Natural killer cell (primary cell): ENCODE results near the gene KCNH4. TPM values are rescaled to one million over a fixed set of nuclear protein-coding genes. Genes with fewer than 3 reads are reported as not detected.
A peak's percentile ranks its signal among the peaks of the same experiment; 100 is the strongest.

Experiments
- ATAC-seq, 3 donors: fragments of 150-1000 bp in 2 of 3; fragments of 200-7000 bp in 1 of 3; cut with Tn5 transposase; 1 replicate in 1 of 3; 2 replicates in 2 of 3; pipeline ENCODE4 v1.10.0; 2021; ENCODE audit warnings: mild to moderate bottlenecking in 2 of 3, moderate library complexity in 2 of 3
- DNase-seq, 2 donors: peaks; one replicate each; pipeline versions ENCODE4 v3.0.0 to v3.0.0-alpha.2; 2013 to 2021; ENCODE audit warnings: mixed read lengths in 1 of 2
- H3K27ac ChIP-seq: one replicate; pipeline ENCODE4 v1.5.1; 2013; ENCODE audit warnings: mild to moderate bottlenecking, low read length
- H3K27me3 ChIP-seq: one replicate; pipeline ENCODE4 v1.6.1; 2013; ENCODE audit warnings: low read length; ENCODE audit not compliant: control insufficient read depth, insufficient read depth
- H3K36me3 ChIP-seq: one replicate; pipeline ENCODE4 v1.6.1; 2013; ENCODE audit warnings: low read length; ENCODE audit not compliant: control insufficient read depth, insufficient read depth
- H3K4me1 ChIP-seq: one replicate; pipeline ENCODE4 v1.6.1; 2013; ENCODE audit warnings: low read length; ENCODE audit not compliant: control insufficient read depth, insufficient read depth
- H3K4me3 ChIP-seq: one replicate; pipeline ENCODE4 v1.5.1; 2013; ENCODE audit warnings: low read length
- H3K9me3 ChIP-seq: one replicate; pipeline ENCODE4 v1.6.1; 2013; ENCODE audit warnings: low read length; ENCODE audit not compliant: control insufficient read depth, insufficient read depth
- H3K27ac Mint-ChIP-seq, 2 donors: one replicate each; pipeline ENCODE4 v1.8.0; 2022; ENCODE audit warnings: mild to moderate bottlenecking in 2 of 2, mixed read lengths in 2 of 2, moderate library complexity in 1 of 2
- H3K27me3 Mint-ChIP-seq, 2 donors: one replicate each; pipeline ENCODE4 v1.8.0; 2022; ENCODE audit warnings: low read depth in 2 of 2, mixed read lengths in 2 of 2
- H3K36me3 Mint-ChIP-seq: one replicate; pipeline ENCODE4 v1.8.0; 2022; ENCODE audit warnings: mixed read lengths
- H3K4me1 Mint-ChIP-seq, 2 donors: one replicate each; pipeline ENCODE4 v1.8.0; 2022; ENCODE audit warnings: mixed read lengths in 2 of 2
- H3K4me3 Mint-ChIP-seq: one replicate; pipeline ENCODE4 v1.8.0; 2022; ENCODE audit warnings: mild to moderate bottlenecking, moderate library complexity, mixed read lengths
- H3K9me3 Mint-ChIP-seq, 2 donors: one replicate each; pipeline ENCODE4 v1.8.0; 2022; ENCODE audit warnings: mixed read lengths in 2 of 2
- WGBS: methylation state at CpG from one replicate; pipeline ENCODE4 v1.1.7; 2013; ENCODE audit warnings: missing lambda C conversion rate; ENCODE audit not compliant: insufficient coverage; 5-methylcytosine and 5-hydroxymethylcytosine counted together
- intact Hi-C: fragments of 100-400 bp; cut with micrococcal nuclease; formaldehyde crosslinking; loops from one replicate; pipeline ENCODE4 v1.14.2; 2022
- total RNA-seq, 4 donors: library from RNA; stranded (reverse); fragments of 120-200 nt in 1 of 4; gene quantifications; one replicate each; pipeline versions ENCODE4 v1.2.3 to v1.2.4, GENCODE V29; 2013 to 2022
- TF ChIP-seq, protein P1 (sequence below): fragments of 200-600 bp; IDR thresholded peaks from one replicate; pipeline ENCODE4 v1.8.0; 2022; ENCODE audit warnings: antibody characterized with exemption

Gene KCNH4
- total RNA-seq, 3 donors from 2014 or later (not counting 1 experiment from before 2014, with no cell fraction given), result 0.12 to 0.27 (median 0.20) TPM

DNA sequence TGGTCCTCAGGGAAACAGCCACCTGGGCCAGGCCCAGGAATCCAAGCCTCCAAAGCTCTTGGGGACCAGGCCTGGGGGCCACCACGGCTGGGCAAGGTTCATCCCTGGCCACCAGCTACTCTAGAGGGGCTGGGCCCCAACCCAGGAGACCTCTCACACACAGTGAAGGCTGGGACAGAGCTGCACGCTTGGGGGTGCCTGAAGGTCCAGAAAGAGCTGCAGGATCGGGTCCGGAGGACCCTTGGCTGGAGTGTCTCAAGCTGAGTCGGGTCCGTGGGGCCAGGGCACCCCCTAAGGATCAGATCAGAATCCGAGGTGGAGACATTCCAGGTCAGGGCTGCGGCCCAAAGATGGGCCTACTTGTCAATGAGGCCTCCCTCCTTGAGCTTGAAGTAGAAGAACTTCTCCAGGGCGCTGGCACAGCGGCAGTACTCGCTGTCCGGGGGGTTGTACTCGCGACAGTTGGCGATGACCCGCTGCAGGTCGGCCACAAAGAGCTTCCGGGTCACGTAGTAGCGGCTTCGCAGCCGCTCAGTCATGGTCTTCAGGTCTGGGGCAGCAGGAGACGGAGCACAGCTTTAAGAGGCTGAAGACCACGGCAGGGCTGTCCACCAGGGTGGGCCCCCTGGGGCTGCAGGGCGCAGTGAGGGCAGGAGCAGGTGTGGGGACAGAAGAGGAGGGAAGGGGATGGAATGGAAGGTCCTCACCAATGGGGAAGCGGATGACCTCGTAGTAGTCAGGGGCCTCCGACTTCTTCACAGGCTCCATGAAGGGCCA, 67.5 kb downstream of the KCNH4 start:
- intact Hi-C loops, result no loop called here
- whole genome bisulfite sequencing, result 96% methylated on average over 28 of the region's 28 CpGs
- no peaks in the 10 kb centered on the region for H3K9me3 Mint-ChIP-seq
- H3K36me3 Mint-ChIP-seq, result no peaks in the 10 kb centered on the region
- no peaks in the 10 kb centered on the region for H3K27me3 Mint-ChIP-seq
- no peak overlapping the region for H3K4me3 Mint-ChIP-seq
- ATAC-seq (no peak), DNase-seq (no peak)
- H3K27ac Mint-ChIP-seq, result peak overlapping the region; percentile 89 to 95
- H3K4me1 Mint-ChIP-seq, result peaks cover 5 to 25% of the 10 kb centered on the region in 2 donors
- Histone ChIP-seq H3K36me3 (peaks cover 14% of the 10 kb centered on the region), H3K4me3 (no peak overlapping the region), H3K4me1 (peaks cover 40% of the 10 kb centered on the region), H3K9me3 (no peaks in the 10 kb centered on the region), H3K27ac (peak overlapping the region; percentile 78), H3K27me3 (no peaks in the 10 kb centered on the region)
- TF ChIP-seq, protein P1, sequence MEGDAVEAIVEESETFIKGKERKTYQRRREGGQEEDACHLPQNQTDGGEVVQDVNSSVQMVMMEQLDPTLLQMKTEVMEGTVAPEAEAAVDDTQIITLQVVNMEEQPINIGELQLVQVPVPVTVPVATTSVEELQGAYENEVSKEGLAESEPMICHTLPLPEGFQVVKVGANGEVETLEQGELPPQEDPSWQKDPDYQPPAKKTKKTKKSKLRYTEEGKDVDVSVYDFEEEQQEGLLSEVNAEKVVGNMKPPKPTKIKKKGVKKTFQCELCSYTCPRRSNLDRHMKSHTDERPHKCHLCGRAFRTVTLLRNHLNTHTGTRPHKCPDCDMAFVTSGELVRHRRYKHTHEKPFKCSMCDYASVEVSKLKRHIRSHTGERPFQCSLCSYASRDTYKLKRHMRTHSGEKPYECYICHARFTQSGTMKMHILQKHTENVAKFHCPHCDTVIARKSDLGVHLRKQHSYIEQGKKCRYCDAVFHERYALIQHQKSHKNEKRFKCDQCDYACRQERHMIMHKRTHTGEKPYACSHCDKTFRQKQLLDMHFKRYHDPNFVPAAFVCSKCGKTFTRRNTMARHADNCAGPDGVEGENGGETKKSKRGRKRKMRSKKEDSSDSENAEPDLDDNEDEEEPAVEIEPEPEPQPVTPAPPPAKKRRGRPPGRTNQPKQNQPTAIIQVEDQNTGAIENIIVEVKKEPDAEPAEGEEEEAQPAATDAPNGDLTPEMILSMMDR, result no peak

DNA sequence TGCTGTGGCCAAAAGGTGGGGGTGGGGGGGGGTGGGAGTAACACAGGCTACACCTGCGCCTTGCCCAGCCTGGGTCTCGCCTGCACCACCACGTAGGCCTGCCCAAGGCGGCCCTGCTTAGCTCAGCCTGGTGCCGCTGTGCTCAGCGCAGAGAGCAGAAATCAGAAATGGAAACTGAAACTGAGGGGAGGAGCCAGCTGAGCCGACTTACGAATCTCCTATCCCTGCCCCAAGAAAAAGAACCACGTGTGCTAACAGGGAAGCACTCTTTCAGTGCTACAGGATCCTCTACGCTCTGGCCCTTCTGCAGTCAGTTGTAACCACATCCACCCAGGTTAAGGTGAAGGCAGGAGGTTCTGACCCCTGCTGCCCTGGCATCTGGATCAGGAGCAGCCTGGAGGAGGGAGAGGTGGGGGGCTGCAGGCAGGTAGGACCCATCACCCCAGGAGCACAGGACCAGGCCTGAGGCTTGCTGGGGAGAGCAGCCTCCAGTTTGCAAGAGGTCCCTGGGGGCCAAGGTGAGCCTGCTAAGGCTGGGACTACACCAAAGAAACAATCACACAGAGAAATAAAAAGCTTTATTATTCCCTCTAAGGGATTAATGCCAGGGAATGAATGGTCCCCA, 68.3 kb downstream of the KCNH4 start, which contains the start of gene DHX58:
Gene DHX58 (minus strand): TSS at position 163 of the 625 bp plus-strand sequence. CDS start 822 bp downstream, outside the sequence.
- Histone ChIP-seq H3K27ac (peak within 1 kb of the TSS; percentile 78), H3K4me3 (peak within 1 kb of the TSS; percentile 45), H3K36me3 (peaks cover 17% of the 10 kb centered on the region), H3K27me3 (no peaks in the 10 kb centered on the region), H3K4me1 (peaks cover 45% of the 10 kb centered on the region), H3K9me3 (no peaks in the 10 kb centered on the region)
- intact Hi-C loops, result loop anchor here (1.0 kb wide), 1 partner anchor 43 kb away; no protein-coding TSS in a partner anchor
- WGBS, result 0% methylated on average over 10 of the region's 10 CpGs
- Mint-ChIP-seq H3K4me1 (peaks cover 9 to 31% of the 10 kb centered on the region in 2 donors), H3K27me3 (no peaks in the 10 kb centered on the region), H3K27ac (peak within 1 kb of the TSS; percentile 89 to 95), H3K4me3 (peak within 1 kb of the TSS; percentile 86), H3K36me3 (no peaks in the 10 kb centered on the region), H3K9me3 (no peaks in the 10 kb centered on the region)
- TF ChIP-seq, protein P1, result no peak
- DNase-seq (peak; percentile 68 to 94), ATAC-seq (peak; percentile 84 to 89 (median 86))

DNA sequence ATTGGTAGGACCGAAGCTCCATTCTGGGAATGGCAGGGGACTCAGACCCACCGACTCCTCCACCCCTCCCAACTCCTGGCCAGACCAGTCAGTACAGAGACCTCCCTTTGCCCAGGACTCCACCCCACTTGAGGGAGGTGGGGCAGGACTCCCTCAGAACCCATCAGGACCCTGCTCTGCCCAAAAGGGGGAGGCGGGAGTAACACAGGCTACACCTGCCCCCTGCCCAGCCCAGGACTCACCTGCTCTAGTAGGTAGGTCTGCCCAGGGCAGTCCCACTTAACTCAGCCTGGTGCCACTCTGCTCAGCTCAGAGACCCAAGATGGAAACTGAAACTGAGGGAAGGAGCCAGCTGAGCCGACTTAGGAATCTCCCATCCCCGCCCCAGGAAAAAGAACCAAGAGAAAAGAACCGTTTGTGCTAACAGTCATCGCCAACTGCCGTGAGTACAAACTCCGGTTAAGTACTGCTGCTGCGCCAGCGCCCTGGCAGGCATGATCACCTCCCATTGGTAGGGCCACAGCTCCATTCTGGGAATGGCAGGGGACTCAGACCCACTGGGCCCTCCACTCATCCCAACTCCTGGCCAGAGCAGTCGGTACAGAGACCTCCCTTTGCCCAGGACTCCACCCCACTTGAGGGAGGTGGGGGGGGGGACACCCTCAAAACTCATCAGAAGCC, 68.9 kb downstream of the KCNH4 start:
- H3K9me3 Mint-ChIP-seq, result no peaks in the 10 kb centered on the region
- peak overlapping the region; percentile 86 for H3K4me3 Mint-ChIP-seq
- no peaks in the 10 kb centered on the region for H3K27me3 Mint-ChIP-seq
- Histone ChIP-seq H3K4me1 (peaks cover 50% of the 10 kb centered on the region), H3K27ac (peak overlapping the region; percentile 78), H3K36me3 (peaks cover 13% of the 10 kb centered on the region), H3K4me3 (peak overlapping the region; percentile 45), H3K9me3 (no peaks in the 10 kb centered on the region), H3K27me3 (no peaks in the 10 kb centered on the region)
- TF ChIP-seq, protein P1, result no peak
- ATAC-seq, result peak; percentile 5 to 17 (median 6)
- no peaks in the 10 kb centered on the region for H3K36me3 Mint-ChIP-seq
- WGBS, result 24% methylated on average over 11 of the region's 12 CpGs
- intact Hi-C loops, result loop anchor here (1.0 kb wide), 1 partner anchor 43 kb away; no protein-coding TSS in a partner anchor
- H3K27ac Mint-ChIP-seq, result peak overlapping the region; percentile 89 to 95
- H3K4me1 Mint-ChIP-seq, result peaks cover 9 to 31% of the 10 kb centered on the region in 2 donors
- peak in 1 of 2 donors; percentile 60 for DNase-seq
